ENCODE measurements around the gene CDK5. TPM values are rescaled to one million over a fixed set of nuclear protein-coding genes. Genes with fewer than 3 reads are reported as not detected.

The CDK5 gene
- total RNA-seq, 1 donor = 17.0 TPM

- Histone ChIP-seq H3K4me1 (ENCODE audit: insufficient read depth, low read length) (no peaks in the 10 kb centered on the region), H4K20me1 (ENCODE audit: insufficient read depth, low read length) (peaks cover 10% of the 10 kb centered on the region), H3K79me2 (ENCODE audit: insufficient read depth, low read length) (peaks cover 13% of the 10 kb centered on the region), H3K27ac (ENCODE audit: low read depth, low read length) (no peak overlapping the region), H2AFZ (ENCODE audit: low read length) (no peak overlapping the region), H3K27me3 (ENCODE audit: insufficient read depth, low read length) (no peaks in the 10 kb centered on the region), H3K4me2 (ENCODE audit: insufficient read depth, low read length) (no peak overlapping the region), H3K9me3 (ENCODE audit: low read depth, low read length) (no peaks in the 10 kb centered on the region), H3K36me3 (ENCODE audit: insufficient read depth, low read length) (peaks cover 51% of the 10 kb centered on the region), H3K4me3 (ENCODE audit: insufficient read depth, low read length) (no peak overlapping the region)
- DNase-seq (ENCODE audit: insufficient read length, low spot score, missing footprints) = no peak
- TF ChIP-seq, protein P1, sequence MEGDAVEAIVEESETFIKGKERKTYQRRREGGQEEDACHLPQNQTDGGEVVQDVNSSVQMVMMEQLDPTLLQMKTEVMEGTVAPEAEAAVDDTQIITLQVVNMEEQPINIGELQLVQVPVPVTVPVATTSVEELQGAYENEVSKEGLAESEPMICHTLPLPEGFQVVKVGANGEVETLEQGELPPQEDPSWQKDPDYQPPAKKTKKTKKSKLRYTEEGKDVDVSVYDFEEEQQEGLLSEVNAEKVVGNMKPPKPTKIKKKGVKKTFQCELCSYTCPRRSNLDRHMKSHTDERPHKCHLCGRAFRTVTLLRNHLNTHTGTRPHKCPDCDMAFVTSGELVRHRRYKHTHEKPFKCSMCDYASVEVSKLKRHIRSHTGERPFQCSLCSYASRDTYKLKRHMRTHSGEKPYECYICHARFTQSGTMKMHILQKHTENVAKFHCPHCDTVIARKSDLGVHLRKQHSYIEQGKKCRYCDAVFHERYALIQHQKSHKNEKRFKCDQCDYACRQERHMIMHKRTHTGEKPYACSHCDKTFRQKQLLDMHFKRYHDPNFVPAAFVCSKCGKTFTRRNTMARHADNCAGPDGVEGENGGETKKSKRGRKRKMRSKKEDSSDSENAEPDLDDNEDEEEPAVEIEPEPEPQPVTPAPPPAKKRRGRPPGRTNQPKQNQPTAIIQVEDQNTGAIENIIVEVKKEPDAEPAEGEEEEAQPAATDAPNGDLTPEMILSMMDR (IDR thresholded peaks at IDR 0.05; ENCODE audit: extremely low read depth, low read depth, low read length) = no peak
Measured at GRCh38 chr7:151073990-151074389, 16.3 kb upstream of the CDK5 start.

GRCh38 chr7:151071032-151071866 is 13.6 kb upstream of the CDK5 start:
- H3K36me3 ChIP-seq (ENCODE audit: insufficient read depth, low read length) = peaks cover 70% of the 10 kb centered on the region

GRCh38 chr7:151070574-151070960 is 12.9 kb upstream of the CDK5 start:
- Histone ChIP-seq H3K4me1 (ENCODE audit: insufficient read depth, low read length) (no peaks in the 10 kb centered on the region), H3K9me3 (ENCODE audit: low read depth, low read length) (no peaks in the 10 kb centered on the region), H3K79me2 (ENCODE audit: insufficient read depth, low read length) (no peaks in the 10 kb centered on the region), H3K27ac (ENCODE audit: low read depth, low read length) (no peak overlapping the region), H4K20me1 (ENCODE audit: insufficient read depth, low read length) (peaks cover 8% of the 10 kb centered on the region), H3K27me3 (ENCODE audit: insufficient read depth, low read length) (no peaks in the 10 kb centered on the region), H3K4me2 (ENCODE audit: insufficient read depth, low read length) (no peak overlapping the region), H3K36me3 (ENCODE audit: insufficient read depth, low read length) (peaks cover 68% of the 10 kb centered on the region), H2AFZ (ENCODE audit: low read length) (no peak overlapping the region), H3K4me3 (ENCODE audit: insufficient read depth, low read length) (no peak overlapping the region)
- TF ChIP-seq, protein P1 (IDR thresholded peaks at IDR 0.05; ENCODE audit: extremely low read depth, low read depth, low read length) = no peak
- DNase-seq (ENCODE audit: insufficient read length, low spot score, missing footprints) = no peak

More at GRCh38 chr7:151071032-151071866, 13.6 kb upstream of the CDK5 start:
- TF ChIP-seq, protein P1 (IDR thresholded peaks at IDR 0.05; ENCODE audit: extremely low read depth, low read depth, low read length) = no peak
- no peak for DNase-seq (ENCODE audit: insufficient read length, low spot score, missing footprints)
- no peak overlapping the region for H3K4me3 ChIP-seq (ENCODE audit: insufficient read depth, low read length)
- no peaks in the 10 kb centered on the region for H3K79me2 ChIP-seq (ENCODE audit: insufficient read depth, low read length)
- H4K20me1 ChIP-seq (ENCODE audit: insufficient read depth, low read length) = peaks cover 3% of the 10 kb centered on the region
- no peaks in the 10 kb centered on the region for H3K4me1 ChIP-seq (ENCODE audit: insufficient read depth, low read length)
- H3K27ac ChIP-seq (ENCODE audit: low read depth, low read length) = no peak overlapping the region
- H3K9me3 ChIP-seq (ENCODE audit: low read depth, low read length) = no peaks in the 10 kb centered on the region
- no peak overlapping the region for H2AFZ ChIP-seq (ENCODE audit: low read length)
- no peak overlapping the region for H3K4me2 ChIP-seq (ENCODE audit: insufficient read depth, low read length)
- H3K27me3 ChIP-seq (ENCODE audit: insufficient read depth, low read length) = no peaks in the 10 kb centered on the region

DNA sequence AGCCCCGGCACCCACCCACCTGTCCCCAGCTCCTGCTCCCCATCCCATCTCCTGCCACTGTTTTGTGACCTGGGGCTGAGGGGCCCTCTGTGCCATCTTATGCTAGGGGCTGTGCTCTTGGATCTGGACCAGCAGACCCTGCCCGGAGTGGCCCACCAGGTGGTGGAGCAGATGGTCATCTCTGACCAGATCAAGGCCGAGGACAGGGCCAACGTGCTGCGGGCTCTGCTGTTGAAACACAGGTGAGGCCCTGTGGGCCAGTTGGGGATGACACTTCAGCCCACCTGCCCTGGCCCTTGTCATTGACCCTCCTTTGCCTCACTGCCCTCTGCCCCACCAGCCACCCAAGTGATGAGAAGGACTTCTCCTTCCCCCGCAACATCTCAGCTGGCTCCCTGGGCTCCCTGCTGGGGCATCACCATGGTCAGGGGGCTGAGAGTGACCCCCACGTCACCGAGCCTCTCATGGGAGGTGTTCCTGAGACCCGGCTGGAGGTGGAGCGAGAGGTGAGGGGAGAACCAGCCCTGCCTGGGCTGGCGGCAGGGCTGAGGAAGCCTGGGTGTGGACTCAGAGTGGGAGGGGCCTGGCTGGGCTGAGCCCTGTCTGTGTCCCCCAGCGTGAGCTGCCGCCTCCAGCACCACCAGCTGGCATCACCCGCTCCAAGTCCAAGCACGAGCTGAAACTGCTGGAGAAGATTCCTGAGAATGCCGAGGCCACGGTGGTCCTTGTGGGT is 12.3 kb upstream of the CDK5 start:
- Histone ChIP-seq H3K27me3 (ENCODE audit: insufficient read depth, low read length) (no peaks in the 10 kb centered on the region), H2AFZ (ENCODE audit: low read length) (no peak overlapping the region), H3K4me3 (ENCODE audit: insufficient read depth, low read length) (no peak overlapping the region), H3K36me3 (ENCODE audit: insufficient read depth, low read length) (peaks cover 68% of the 10 kb centered on the region), H3K4me2 (ENCODE audit: insufficient read depth, low read length) (no peak overlapping the region), H3K79me2 (ENCODE audit: insufficient read depth, low read length) (peaks cover under 1% of the 10 kb centered on the region), H3K27ac (ENCODE audit: low read depth, low read length) (no peak overlapping the region), H3K4me1 (ENCODE audit: insufficient read depth, low read length) (no peaks in the 10 kb centered on the region), H4K20me1 (ENCODE audit: insufficient read depth, low read length) (peaks cover 5% of the 10 kb centered on the region), H3K9me3 (ENCODE audit: low read depth, low read length) (no peaks in the 10 kb centered on the region)
- TF ChIP-seq, protein P1 (IDR thresholded peaks at IDR 0.05; ENCODE audit: extremely low read depth, low read depth, low read length) = no peak
- peak; percentile 84 for DNase-seq (ENCODE audit: insufficient read length, low spot score, missing footprints)
